ENCODE results near the gene NCAPH2. TPM values are rescaled to one million over a fixed set of nuclear protein-coding genes. Genes with fewer than 3 reads are reported as not detected.

Gene NCAPH2
- total RNA-seq, 1 experiment from 2014 or later, result 39.8 TPM

GRCh38 chr22:50523806-50524675 lies 16.0 kb downstream of the NCAPH2 start:
- Mint-ChIP-seq H3K4me3 (ENCODE audit: unreplicated experiment) (peak overlapping the region; percentile 85), H3K9me3 (ENCODE audit: unreplicated experiment) (no peaks in the 10 kb centered on the region), H3K4me1 (ENCODE audit: insufficient read depth, unreplicated experiment) (peaks cover 20% of the 10 kb centered on the region), H3K27me3 (ENCODE audit: insufficient read depth, unreplicated experiment) (no peaks in the 10 kb centered on the region), H3K36me3 (ENCODE audit: insufficient read depth, unreplicated experiment) (peaks cover 60% of the 10 kb centered on the region), H3K27ac (ENCODE audit: low read depth, unreplicated experiment) (peak overlapping the region; percentile 88)
- TF ChIP-seq, protein P1, sequence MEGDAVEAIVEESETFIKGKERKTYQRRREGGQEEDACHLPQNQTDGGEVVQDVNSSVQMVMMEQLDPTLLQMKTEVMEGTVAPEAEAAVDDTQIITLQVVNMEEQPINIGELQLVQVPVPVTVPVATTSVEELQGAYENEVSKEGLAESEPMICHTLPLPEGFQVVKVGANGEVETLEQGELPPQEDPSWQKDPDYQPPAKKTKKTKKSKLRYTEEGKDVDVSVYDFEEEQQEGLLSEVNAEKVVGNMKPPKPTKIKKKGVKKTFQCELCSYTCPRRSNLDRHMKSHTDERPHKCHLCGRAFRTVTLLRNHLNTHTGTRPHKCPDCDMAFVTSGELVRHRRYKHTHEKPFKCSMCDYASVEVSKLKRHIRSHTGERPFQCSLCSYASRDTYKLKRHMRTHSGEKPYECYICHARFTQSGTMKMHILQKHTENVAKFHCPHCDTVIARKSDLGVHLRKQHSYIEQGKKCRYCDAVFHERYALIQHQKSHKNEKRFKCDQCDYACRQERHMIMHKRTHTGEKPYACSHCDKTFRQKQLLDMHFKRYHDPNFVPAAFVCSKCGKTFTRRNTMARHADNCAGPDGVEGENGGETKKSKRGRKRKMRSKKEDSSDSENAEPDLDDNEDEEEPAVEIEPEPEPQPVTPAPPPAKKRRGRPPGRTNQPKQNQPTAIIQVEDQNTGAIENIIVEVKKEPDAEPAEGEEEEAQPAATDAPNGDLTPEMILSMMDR (IDR thresholded peaks at IDR 0.05; ENCODE audit: unreplicated experiment), result no peak
- DNase-seq (ENCODE audit: unreplicated experiment), result no peak
- CTCF ChIA-PET, result interaction anchor here (0.7 to 2.6 kb wide), 5 partner anchors 10 to 96 kb away, joined by 4 to 17 read pairs (median 5); partner anchors contain the start of gene SYCE3
- intact Hi-C loops (cut with micrococcal nuclease), result no loop called here
- BruUV-seq (replicated peaks), result no TSS peak
- POLR2A ChIA-PET, result interaction anchor here (0.6 to 7.1 kb wide), 15 partner anchors 9 to 280 kb away, joined by 3 to 170 read pairs (median 13); partner anchors contain the start of genes CHKB, KLHDC7B, LMF2 and NCAPH2

- TF ChIP-seq, protein P1 (IDR thresholded peaks at IDR 0.05; ENCODE audit: unreplicated experiment), result no peak
- Mint-ChIP-seq H3K4me3 (ENCODE audit: unreplicated experiment) (peak overlapping the region; percentile 85), H3K36me3 (ENCODE audit: insufficient read depth, unreplicated experiment) (peaks cover 63% of the 10 kb centered on the region), H3K4me1 (ENCODE audit: insufficient read depth, unreplicated experiment) (peaks cover 20% of the 10 kb centered on the region), H3K27ac (ENCODE audit: low read depth, unreplicated experiment) (peak overlapping the region; percentile 88), H3K27me3 (ENCODE audit: insufficient read depth, unreplicated experiment) (no peaks in the 10 kb centered on the region), H3K9me3 (ENCODE audit: unreplicated experiment) (no peaks in the 10 kb centered on the region)
- intact Hi-C loops (cut with micrococcal nuclease), result loop anchor here (5.0 kb wide), 1 partner anchor 58 kb away; the partner anchor contains the start of gene CHKB
- peak; percentile 16 for DNase-seq (ENCODE audit: unreplicated experiment)
- CTCF ChIA-PET, result interaction anchor here (0.7 to 2.6 kb wide), 6 partner anchors 11 to 96 kb away, joined by 4 to 17 read pairs (median 8); partner anchors contain the start of gene SYCE3
- POLR2A ChIA-PET, result interaction anchor here (0.6 to 7.1 kb wide), 19 partner anchors 10 to 282 kb away, joined by 3 to 170 read pairs (median 6); partner anchors contain the start of genes CHKB, KLHDC7B, LMF2 and NCAPH2
- no TSS peak for BruUV-seq (replicated peaks)
Measured at GRCh38 chr22:50524676-50525103, 16.7 kb downstream of the NCAPH2 start.

GRCh38 chr22:50525104-50525857 lies 17.3 kb downstream of the NCAPH2 start, which contains the start of gene SCO2:
SCO2 (minus strand) TSS chr22:50525598; CDS start chr22:50524411, 1,187 bp downstream.
- H3K4me3 Mint-ChIP-seq (ENCODE audit: unreplicated experiment), result peak within 1 kb of the TSS; percentile 85
- peak; percentile 96 for DNase-seq (ENCODE audit: unreplicated experiment)
- H3K27me3 Mint-ChIP-seq (ENCODE audit: insufficient read depth, unreplicated experiment), result no peaks in the 10 kb centered on the region
- H3K27ac Mint-ChIP-seq (ENCODE audit: low read depth, unreplicated experiment), result peak within 1 kb of the TSS; percentile 88
- BruUV-seq (replicated peaks), result no TSS peak
- H3K4me1 Mint-ChIP-seq (ENCODE audit: insufficient read depth, unreplicated experiment), result peaks cover 20% of the 10 kb centered on the region
- peaks cover 60% of the 10 kb centered on the region for H3K36me3 Mint-ChIP-seq (ENCODE audit: insufficient read depth, unreplicated experiment)
- ChIA-PET CTCF (interaction anchor here (0.5 to 2.6 kb wide), 23 partner anchors 11 to 667 kb away, joined by 3 to 17 read pairs (median 4); partner anchors contain the start of gene SYCE3), POLR2A (interaction anchor here (0.6 to 7.1 kb wide), 28 partner anchors 11 to 284 kb away, joined by 3 to 170 read pairs (median 5); partner anchors contain the start of genes ARSA, CHKB, KLHDC7B and LMF2)
- H3K9me3 Mint-ChIP-seq (ENCODE audit: unreplicated experiment), result no peaks in the 10 kb centered on the region
- intact Hi-C loops (cut with micrococcal nuclease), result loop anchor here (5.0 kb wide), 1 partner anchor 57 kb away; the partner anchor contains the start of gene CHKB
- TF ChIP-seq, protein P1 (IDR thresholded peaks at IDR 0.05; ENCODE audit: unreplicated experiment), result peak; percentile 49

Measured in MCF 10A (cell line).